D721Med (cell line): ENCODE measurements around the gene CAP1.

Experiments
- DNase-seq: peaks from one replicate; pipeline ENCODE4 v3.0.0; 2011; ENCODE audit warnings: low spot score; ENCODE audit not compliant: insufficient read length
- FAIRE-seq: peaks from 2 replicates; lab custom pipeline; 2011; peaks lifted over from hg19 to GRCh38; lab: Jason Lieb, UNC
- TF ChIP-seq, protein P1 (sequence below): IDR thresholded peaks from 2 replicates; pipeline ENCODE4 v1.5.1; 2012; ENCODE audit warnings: mild to moderate bottlenecking, control low read depth; ENCODE audit not compliant: insufficient read depth; ENCODE audit errors: missing control alignments

The CAP1 gene

DNA sequence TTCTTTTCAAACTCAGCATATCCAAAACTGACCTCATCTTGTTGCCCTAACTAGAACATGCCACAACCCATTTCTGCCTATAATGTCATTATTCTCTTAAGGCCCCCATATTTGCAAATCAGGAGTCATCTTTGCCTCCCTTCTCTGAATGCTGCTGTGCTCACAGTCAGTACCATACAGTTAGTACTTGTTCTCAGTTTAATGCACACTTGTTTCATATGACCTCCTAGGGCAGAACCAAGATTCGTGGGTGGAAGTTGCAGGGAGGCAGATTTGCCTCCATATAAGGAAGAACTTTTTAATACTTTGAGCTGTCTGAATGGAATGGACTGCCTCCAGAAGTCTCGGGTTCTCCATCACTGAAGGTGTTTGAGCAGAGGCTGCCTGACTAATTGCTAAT is 9.2 kb downstream of the CAP1 start:
- TF ChIP-seq, protein P1, sequence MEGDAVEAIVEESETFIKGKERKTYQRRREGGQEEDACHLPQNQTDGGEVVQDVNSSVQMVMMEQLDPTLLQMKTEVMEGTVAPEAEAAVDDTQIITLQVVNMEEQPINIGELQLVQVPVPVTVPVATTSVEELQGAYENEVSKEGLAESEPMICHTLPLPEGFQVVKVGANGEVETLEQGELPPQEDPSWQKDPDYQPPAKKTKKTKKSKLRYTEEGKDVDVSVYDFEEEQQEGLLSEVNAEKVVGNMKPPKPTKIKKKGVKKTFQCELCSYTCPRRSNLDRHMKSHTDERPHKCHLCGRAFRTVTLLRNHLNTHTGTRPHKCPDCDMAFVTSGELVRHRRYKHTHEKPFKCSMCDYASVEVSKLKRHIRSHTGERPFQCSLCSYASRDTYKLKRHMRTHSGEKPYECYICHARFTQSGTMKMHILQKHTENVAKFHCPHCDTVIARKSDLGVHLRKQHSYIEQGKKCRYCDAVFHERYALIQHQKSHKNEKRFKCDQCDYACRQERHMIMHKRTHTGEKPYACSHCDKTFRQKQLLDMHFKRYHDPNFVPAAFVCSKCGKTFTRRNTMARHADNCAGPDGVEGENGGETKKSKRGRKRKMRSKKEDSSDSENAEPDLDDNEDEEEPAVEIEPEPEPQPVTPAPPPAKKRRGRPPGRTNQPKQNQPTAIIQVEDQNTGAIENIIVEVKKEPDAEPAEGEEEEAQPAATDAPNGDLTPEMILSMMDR: no peak
- DNase-seq: no peak
- FAIRE-seq: no peak

DNA sequence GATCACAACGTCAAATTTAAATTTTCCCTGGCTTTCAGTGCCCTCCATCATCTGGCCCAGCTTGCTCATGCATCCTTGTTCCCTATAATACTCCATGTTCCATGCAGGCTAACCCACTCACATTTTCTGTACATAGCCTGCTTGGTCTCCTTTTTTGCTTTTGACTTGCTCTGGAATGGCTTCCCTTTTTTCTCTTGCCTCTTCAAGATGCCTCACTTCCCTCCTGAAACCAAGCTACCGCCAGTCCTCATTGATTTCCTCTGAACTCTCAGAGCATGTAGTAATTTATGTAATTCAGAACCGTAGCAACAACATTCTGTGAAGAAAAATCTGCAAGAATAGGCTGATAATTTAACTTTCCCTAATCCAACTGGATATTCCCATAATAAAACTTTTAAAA is 10.3 kb downstream of the CAP1 start:
- TF ChIP-seq, protein P1: no peak
- DNase-seq (no peak), FAIRE-seq (no peak)

DNA sequence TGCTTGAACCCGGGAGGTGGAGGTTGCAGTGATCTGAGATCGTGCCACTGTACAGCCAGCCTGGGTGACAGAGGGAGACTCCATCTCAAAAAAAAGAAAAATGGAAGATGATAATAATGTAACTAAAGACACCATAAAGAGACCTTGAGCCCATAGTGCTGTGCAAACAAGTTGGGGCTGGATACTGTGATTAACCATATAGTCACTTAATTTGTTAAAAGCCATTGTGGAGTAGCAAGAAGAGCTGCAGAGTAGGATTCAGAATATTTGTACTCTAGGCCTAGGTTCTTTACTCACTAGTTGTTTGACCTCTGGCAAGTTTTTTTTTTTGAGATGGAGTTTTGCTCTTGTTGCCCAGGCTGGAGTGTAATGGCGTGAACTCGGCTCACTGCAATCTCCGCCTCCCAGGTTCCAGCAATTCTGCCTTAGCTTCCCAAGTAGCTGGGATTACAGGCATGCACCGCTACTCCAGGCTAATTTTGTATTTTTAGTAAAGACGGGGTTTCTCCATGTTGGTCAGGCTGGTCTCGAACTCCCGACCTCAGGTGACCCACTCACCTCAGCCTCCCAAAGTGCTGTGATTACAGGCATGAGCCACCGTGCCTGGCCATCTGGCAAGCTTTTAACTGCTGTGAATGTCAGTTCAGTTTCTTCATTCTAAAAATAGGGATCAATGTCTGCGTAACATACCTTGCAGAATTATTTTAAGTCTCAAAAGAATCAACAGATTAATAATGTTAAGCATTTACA is 12.8 kb downstream of the CAP1 start:
- TF ChIP-seq, protein P1: no peak
- no peak for DNase-seq

DNA sequence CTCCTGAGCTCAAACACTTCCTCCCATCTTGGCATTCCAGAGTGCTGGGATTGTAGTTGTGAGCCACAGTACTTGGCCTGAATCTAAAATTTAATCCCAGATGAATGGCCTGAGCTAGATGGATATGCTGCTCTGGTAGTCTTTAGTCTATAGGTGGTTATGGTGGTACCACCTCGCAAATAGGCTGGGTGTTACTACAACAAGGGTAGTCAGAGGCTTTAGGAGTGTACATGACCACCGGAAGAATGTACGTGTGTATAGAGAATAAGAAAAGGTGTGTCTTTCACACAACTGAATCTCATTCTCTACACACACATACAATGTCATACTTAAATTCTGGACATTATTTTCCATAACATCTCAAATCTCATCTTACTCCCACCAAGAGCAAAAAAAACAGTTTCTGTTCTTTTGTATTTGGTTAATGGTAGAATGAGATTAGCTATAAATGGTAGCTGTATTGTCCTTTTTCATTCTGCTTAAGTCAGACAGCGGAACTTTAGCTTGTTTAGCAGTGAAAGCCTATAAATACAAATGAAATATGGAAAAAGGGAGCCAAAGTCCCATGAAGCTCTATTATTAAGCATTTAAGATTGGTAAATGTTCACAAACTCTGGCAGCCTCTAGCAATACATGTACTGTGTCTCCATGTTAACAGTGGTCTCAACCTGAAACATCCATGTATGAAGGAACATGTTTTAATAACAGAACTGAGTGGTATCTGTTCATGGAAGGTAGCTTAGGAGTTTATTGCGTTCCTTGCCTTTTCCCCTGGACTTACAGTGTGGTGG is 16.2 kb downstream of the CAP1 start:
- DNase-seq (no peak), FAIRE-seq (no peak)
- TF ChIP-seq, protein P1: no peak

More for the DNA sequence above, 12.8 kb downstream of the CAP1 start:
- FAIRE-seq: no peak

DNA sequence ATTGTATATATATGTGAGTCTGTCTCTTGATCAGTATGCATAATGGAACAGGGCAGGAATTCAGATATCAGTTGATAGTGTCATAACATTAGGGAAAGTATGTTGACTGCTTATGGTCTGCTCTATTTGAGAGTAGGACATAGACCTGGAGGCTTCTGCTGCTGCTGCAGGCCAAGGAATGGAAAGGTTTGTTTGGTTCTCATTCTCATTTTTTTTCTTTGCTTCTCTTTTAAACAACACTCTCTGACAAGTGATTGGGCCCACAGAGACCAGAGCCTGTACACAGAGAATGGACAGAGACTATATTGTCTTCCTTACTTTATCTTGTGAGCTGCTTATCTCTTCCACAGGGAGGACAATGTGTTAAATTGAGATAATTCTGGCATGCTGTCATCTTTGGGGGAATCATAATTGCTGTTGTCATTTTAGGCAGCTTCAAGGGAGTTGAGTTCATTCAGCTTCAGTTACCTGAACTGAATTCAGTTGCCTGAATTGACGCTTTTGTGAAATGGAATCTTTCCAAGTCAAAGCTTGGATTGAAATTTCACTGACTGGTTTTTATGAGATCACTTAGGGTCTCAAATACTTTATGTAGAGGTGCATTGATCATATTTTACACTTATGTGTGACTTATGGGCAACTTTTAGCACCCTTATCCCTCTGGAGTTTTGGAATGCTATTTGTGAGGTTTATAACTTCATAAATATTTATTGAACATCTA is 16.9 kb downstream of the CAP1 start:
- TF ChIP-seq, protein P1: no peak
- FAIRE-seq (no peak), DNase-seq (no peak)

DNA sequence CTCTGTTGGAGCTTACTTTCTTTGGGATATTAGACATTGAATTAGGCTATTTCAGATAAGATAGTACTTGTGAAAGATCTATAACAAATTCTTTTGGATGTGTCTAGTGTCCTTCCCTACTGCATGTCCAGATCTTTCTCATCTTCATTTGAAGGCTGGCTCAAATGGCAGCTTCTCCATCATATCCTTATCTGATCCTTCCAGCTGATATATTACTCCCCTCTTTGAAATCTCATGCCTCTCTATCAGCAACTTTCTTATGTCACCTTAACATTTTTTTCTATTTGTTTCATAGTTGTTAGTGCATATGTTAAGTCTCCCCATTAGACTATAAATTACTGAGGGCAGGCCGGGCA is 17.5 kb downstream of the CAP1 start:
- TF ChIP-seq, protein P1: no peak
- FAIRE-seq (no peak), DNase-seq (no peak)
